Astrocyte (in vitro differentiated cells and primary cell): Measurements from ENCODE around the gene ABCC1.

Experiments
- EZH2 ChIP-seq: IDR thresholded peaks from 2 replicates; pipeline ENCODE4 v1.6.1; 2012; ENCODE audit warnings: mild to moderate bottlenecking, low read length, inconsistent platforms; ENCODE audit not compliant: insufficient read depth
- TF ChIP-seq, protein P1 (sequence below): IDR thresholded peaks from 2 replicates; pipeline ENCODE4 v1.5.1; 2011; ENCODE audit warnings: low read depth, mild to moderate bottlenecking, inconsistent platforms, low read length, moderate library complexity; ENCODE audit not compliant: insufficient read depth

- TF ChIP-seq, protein P1, sequence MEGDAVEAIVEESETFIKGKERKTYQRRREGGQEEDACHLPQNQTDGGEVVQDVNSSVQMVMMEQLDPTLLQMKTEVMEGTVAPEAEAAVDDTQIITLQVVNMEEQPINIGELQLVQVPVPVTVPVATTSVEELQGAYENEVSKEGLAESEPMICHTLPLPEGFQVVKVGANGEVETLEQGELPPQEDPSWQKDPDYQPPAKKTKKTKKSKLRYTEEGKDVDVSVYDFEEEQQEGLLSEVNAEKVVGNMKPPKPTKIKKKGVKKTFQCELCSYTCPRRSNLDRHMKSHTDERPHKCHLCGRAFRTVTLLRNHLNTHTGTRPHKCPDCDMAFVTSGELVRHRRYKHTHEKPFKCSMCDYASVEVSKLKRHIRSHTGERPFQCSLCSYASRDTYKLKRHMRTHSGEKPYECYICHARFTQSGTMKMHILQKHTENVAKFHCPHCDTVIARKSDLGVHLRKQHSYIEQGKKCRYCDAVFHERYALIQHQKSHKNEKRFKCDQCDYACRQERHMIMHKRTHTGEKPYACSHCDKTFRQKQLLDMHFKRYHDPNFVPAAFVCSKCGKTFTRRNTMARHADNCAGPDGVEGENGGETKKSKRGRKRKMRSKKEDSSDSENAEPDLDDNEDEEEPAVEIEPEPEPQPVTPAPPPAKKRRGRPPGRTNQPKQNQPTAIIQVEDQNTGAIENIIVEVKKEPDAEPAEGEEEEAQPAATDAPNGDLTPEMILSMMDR: no peak
- no peak for TF ChIP-seq EZH2
These were observed 57.2 kb downstream of the ABCC1 start for GRCh38 chr16:16006650-16007049.
